ENCODE data around the gene RAB11FIP2.

DNA sequence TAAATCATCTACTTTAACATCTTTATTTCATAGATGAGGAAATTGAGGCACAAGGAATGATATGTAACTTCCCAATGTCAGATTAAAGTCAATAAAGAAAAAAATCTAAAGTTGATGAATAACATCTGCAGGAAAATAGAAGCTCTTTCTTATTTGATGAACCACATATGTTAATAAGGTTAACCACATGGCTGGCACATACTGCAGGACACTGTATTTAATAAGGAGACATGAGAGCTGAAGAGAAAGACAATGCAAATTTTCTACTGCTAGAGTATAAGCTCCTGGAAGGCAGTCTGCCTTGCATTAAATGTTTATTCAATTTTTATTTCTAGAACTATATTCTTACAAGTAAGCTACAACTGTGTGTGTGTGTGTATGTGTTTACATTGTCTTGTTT lies 4.4 kb downstream of the RAB11FIP2 start:
- TF ChIP-seq POLR2A (IDR thresholded peaks at IDR 0.05): no peak
- TF ChIP-seq, protein P1, sequence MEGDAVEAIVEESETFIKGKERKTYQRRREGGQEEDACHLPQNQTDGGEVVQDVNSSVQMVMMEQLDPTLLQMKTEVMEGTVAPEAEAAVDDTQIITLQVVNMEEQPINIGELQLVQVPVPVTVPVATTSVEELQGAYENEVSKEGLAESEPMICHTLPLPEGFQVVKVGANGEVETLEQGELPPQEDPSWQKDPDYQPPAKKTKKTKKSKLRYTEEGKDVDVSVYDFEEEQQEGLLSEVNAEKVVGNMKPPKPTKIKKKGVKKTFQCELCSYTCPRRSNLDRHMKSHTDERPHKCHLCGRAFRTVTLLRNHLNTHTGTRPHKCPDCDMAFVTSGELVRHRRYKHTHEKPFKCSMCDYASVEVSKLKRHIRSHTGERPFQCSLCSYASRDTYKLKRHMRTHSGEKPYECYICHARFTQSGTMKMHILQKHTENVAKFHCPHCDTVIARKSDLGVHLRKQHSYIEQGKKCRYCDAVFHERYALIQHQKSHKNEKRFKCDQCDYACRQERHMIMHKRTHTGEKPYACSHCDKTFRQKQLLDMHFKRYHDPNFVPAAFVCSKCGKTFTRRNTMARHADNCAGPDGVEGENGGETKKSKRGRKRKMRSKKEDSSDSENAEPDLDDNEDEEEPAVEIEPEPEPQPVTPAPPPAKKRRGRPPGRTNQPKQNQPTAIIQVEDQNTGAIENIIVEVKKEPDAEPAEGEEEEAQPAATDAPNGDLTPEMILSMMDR (IDR thresholded peaks at IDR 0.05): no peak
